Heart left ventricle (tissue), 13 donors: ENCODE measurements around the gene NCMAP.

Experiments used
- CTCF ChIP-seq, 12 donors: fragments of 200-600 bp; sonication (generic) in 4 of 12; IDR thresholded peaks; one replicate each; pipeline versions ENCODE4 v1.5.0 to v1.8.0; 2018 to 2022; ENCODE audit warnings: antibody characterized with exemption in 12 of 12, mild to moderate bottlenecking in 5 of 12
- POLR2A ChIP-seq, 2 donors: fragments of 450-650 bp; IDR thresholded peaks; one replicate each; pipeline ENCODE4 v1.6.1; 2017; ENCODE audit warnings: antibody characterized with exemption in 2 of 2, mild to moderate bottlenecking in 2 of 2, moderate library complexity in 2 of 2
- donor health status: ischemic (EF 13 %, LVEDD 7.1; RV severe dilation, severe dysfunction).
- donor health status: DM: no; HTN: yes; CAD: no.
- donor health status: DM: no; HTN: no; CAD: no.
- donor health status: ischemic (EF 25% LVEDD 6.9; RV normal size, moderate dysfunction).
- donor health status: ischemic (EF 25% LVEDD 5.7; RV mildly dilated, moderate dysfunction).
- donor health status: ischemic (EF 35%, LVEDD 5.7; RV mildly dilated, moderate dysfunction).
- donor health status: nonischemic (EF 11% LVEDD 7.7; RV severe dilation, severe dysfunction).
- donor health status: DM: yes; HTN: yes; CAD: no.
- donor health status: PGD.
- donor health status: ischemic (EF 29% LVEDD 5.4; RV normal size, mild dysfunction).
- donor health status: nonischemic (EF 23%, LVEDD 6.1; RV moderate dilation, normal function).

- TF ChIP-seq POLR2A (IDR thresholded peaks at IDR 0.05) (no peak), CTCF (IDR thresholded peaks at IDR 0.05) (no peak)
Measured at GRCh38 chr1:24596401-24596880, 40.6 kb downstream of the NCMAP start.
